IMR-90 (cell line): ENCODE data around the gene NTRK2.
"Not testable (repeated sequence)": the region's sequence is repeated elsewhere in the genome, so short reads cannot be mapped to it uniquely, and the experiment has no call there.

ENCODE experiments used
- CTCF ChIP-seq: conservative IDR thresholded peaks from 2 replicates; pipeline ENCODE4 v1.5.1; 2012; ENCODE audit warnings: mild to moderate bottlenecking, low read depth, low read length, improper control_type of control experiment
- MAFK ChIP-seq: IDR thresholded peaks from 2 replicates; pipeline ENCODE4 v1.6.1; 2012; ENCODE audit warnings: low read depth, low read length, improper control_type of control experiment
- POLR2A ChIP-seq: IDR thresholded peaks from 2 replicates; pipeline ENCODE4 v1.6.1; 2012; ENCODE audit warnings: mild to moderate bottlenecking, low read depth, low read length

- TF ChIP-seq POLR2A, CTCF, MAFK: not testable (repeated sequence)
These were observed 229.1 kb downstream of the NTRK2 start for GRCh38 chr9:84898618-84899017.
